ENCODE data around the gene SLC36A2.

SLC36A2 gene

DNA sequence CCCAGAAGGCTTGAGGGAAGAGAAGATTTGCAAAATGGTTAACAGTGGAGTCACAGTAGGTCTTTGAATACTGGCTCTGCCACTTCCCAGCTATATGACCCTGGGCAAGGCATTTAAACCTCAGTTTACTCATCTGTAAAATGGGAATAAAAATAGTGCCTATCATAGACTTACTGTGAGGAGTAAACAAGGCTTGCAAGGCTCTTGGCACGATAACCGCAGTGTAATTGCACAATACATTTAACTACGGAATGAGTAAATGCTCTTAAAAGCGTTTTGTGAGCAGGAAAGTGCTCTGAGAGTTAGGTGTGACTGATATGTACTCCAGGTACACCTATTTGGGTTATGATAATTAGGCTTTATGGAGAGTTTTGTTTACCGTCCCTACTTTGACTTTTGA lies 52.2 kb downstream of the SLC36A2 start:
- Histone ChIP-seq H4K8ac (ENCODE audit: low read depth, low read length) (no peak overlapping the region), H3K4me3 (ENCODE audit: low read length) (no peak overlapping the region), H3K56ac (ENCODE audit: low read length) (no peak overlapping the region), H3K4me2 (ENCODE audit: low read length) (no peak overlapping the region), H2BK15ac (replicated peaks; ENCODE audit: low read depth) (no peak overlapping the region), H3K4me1 (ENCODE audit: control insufficient read depth, low read depth, low read length) (no peaks in the 10 kb centered on the region), H3K27ac (ENCODE audit: low read depth, low read length) (no peak overlapping the region), H2BK5ac (ENCODE audit: low read length) (no peak overlapping the region), H2BK120ac (ENCODE audit: low read depth, low read length) (no peak overlapping the region), H3K23ac (ENCODE audit: low read length) (no peak overlapping the region), H3K27me3 (ENCODE audit: insufficient read depth, low read length, poor library complexity) (no peaks in the 10 kb centered on the region), H3K9ac (ENCODE audit: low read length) (no peak overlapping the region), H3K79me2 (ENCODE audit: control insufficient read depth, insufficient read depth, low read length) (no peaks in the 10 kb centered on the region), H2AK5ac (ENCODE audit: low read length) (no peak overlapping the region), H3K36me3 (ENCODE audit: control insufficient read depth, insufficient read depth, low read length) (no peaks in the 10 kb centered on the region), H4K5ac (ENCODE audit: low read length) (no peak overlapping the region), H3K79me1 (ENCODE audit: low read length) (no peaks in the 10 kb centered on the region), H3K18ac (ENCODE audit: low read length) (no peak overlapping the region), H3K4ac (ENCODE audit: low read depth, low read length) (no peak overlapping the region)
- DNase-seq: no peak
- WGBS (ENCODE audit: extremely low coverage, insufficient coverage, low lambda C conversion rate): no CpG with 5 or more reads among the region's 5 CpGs

DNA sequence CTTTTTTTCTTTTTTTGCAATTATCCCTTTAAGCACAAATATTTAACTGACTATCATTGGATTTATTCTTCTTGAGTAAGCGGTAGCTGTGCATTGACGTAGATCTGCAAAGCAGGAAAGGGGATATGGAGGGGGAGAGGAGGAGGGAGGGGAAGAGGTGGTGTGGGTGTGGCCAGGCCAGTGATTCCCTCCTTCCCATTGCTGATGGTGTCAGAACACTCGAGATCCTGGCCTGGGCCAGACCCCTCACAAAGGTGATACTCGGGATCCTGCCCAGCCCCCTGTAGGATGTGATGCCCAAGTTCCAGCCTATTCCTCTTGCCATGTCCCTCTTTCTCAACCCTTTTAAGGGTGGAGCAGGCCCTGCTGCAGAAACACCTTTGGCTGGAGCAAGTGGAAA lies 53.7 kb downstream of the SLC36A2 start:
- no peaks in the 10 kb centered on the region for H3K79me1 ChIP-seq (ENCODE audit: low read length)
- H3K4me3 ChIP-seq (ENCODE audit: low read length): no peak overlapping the region
- no peaks in the 10 kb centered on the region for H3K4me1 ChIP-seq (ENCODE audit: control insufficient read depth, low read depth, low read length)
- no peak overlapping the region for H2AK5ac ChIP-seq (ENCODE audit: low read length)
- H3K9ac ChIP-seq (ENCODE audit: low read length): no peak overlapping the region
- no peak overlapping the region for H3K27ac ChIP-seq (ENCODE audit: low read depth, low read length)
- H2BK120ac ChIP-seq (ENCODE audit: low read depth, low read length): no peak overlapping the region
- no peak overlapping the region for H2BK5ac ChIP-seq (ENCODE audit: low read length)
- H3K56ac ChIP-seq (ENCODE audit: low read length): no peak overlapping the region
- no peak overlapping the region for H3K4me2 ChIP-seq (ENCODE audit: low read length)
- no peak overlapping the region for H2BK15ac ChIP-seq (replicated peaks; ENCODE audit: low read depth)
- no peak overlapping the region for H4K5ac ChIP-seq (ENCODE audit: low read length)
- no peak for DNase-seq
- no peaks in the 10 kb centered on the region for H3K79me2 ChIP-seq (ENCODE audit: control insufficient read depth, insufficient read depth, low read length)
- no peak overlapping the region for H4K8ac ChIP-seq (ENCODE audit: low read depth, low read length)
- no peaks in the 10 kb centered on the region for H3K27me3 ChIP-seq (ENCODE audit: insufficient read depth, low read length, poor library complexity)
- H3K36me3 ChIP-seq (ENCODE audit: control insufficient read depth, insufficient read depth, low read length): no peaks in the 10 kb centered on the region
- H3K23ac ChIP-seq (ENCODE audit: low read length): no peak overlapping the region
- no CpG with 5 or more reads among the region's 4 CpGs for WGBS (ENCODE audit: extremely low coverage, insufficient coverage, low lambda C conversion rate)
- no peak overlapping the region for H3K18ac ChIP-seq (ENCODE audit: low read length)
- no peak overlapping the region for H3K4ac ChIP-seq (ENCODE audit: low read depth, low read length)

DNA sequence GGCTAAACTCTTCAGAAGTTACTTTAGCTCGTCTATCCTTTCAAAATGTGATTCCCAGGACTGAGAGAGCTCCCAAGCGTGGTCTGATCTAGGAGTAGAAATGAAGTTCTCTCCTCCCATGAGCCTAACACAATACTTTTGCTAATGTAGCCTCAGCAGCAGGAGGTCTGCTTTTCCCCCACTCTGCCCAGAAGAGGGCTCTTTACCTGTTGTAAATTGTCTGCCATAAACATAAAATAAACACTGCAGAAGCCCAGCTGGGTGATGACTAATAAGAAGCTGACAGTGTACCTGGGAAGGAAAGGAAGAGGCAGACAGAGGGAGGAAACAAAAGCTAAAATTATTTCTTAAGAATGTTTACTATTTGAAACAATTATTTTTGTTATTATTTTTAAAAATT lies 59.2 kb downstream of the SLC36A2 start:
- WGBS (ENCODE audit: extremely low coverage, insufficient coverage, low lambda C conversion rate): no CpG with 5 or more reads among the region's 2 CpGs
- Histone ChIP-seq H2AK5ac (ENCODE audit: low read length) (no peak overlapping the region), H3K79me1 (ENCODE audit: low read length) (no peaks in the 10 kb centered on the region), H2BK15ac (replicated peaks; ENCODE audit: low read depth) (no peak overlapping the region), H3K27ac (ENCODE audit: low read depth, low read length) (no peak overlapping the region), H3K56ac (ENCODE audit: low read length) (no peak overlapping the region), H4K5ac (ENCODE audit: low read length) (no peak overlapping the region), H3K4me2 (ENCODE audit: low read length) (no peak overlapping the region), H3K4me1 (ENCODE audit: control insufficient read depth, low read depth, low read length) (no peaks in the 10 kb centered on the region), H3K23ac (ENCODE audit: low read length) (no peak overlapping the region), H3K4me3 (ENCODE audit: low read length) (no peak overlapping the region), H3K27me3 (ENCODE audit: insufficient read depth, low read length, poor library complexity) (no peaks in the 10 kb centered on the region), H3K36me3 (ENCODE audit: control insufficient read depth, insufficient read depth, low read length) (no peaks in the 10 kb centered on the region), H3K79me2 (ENCODE audit: control insufficient read depth, insufficient read depth, low read length) (no peaks in the 10 kb centered on the region), H2BK5ac (ENCODE audit: low read length) (no peak overlapping the region), H3K4ac (ENCODE audit: low read depth, low read length) (no peak overlapping the region), H3K9ac (ENCODE audit: low read length) (no peak overlapping the region), H4K8ac (ENCODE audit: low read depth, low read length) (no peak overlapping the region), H3K18ac (ENCODE audit: low read length) (no peak overlapping the region), H2BK120ac (ENCODE audit: low read depth, low read length) (no peak overlapping the region)
- peak; percentile 62 for DNase-seq

DNA sequence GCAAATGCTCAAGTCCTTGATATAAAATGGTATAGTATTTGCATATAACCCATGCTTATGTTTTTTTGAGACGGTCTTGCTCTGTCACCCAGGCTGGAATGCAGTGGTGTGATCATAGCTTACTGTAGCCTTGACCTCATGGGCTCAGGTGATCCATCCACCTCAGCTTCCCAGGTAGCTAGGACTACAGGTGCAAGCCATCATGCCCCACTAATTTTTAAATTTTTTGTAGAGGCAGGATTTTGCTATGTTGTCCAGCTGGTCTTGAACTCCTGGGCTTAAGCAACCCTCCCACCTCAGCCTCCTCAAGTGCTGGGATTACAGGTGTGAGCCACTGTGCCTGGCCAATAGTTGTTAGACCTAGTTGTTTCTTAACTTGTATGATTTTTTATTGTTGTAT lies 61.1 kb downstream of the SLC36A2 start:
- no peak overlapping the region for H3K4ac ChIP-seq (ENCODE audit: low read depth, low read length)
- H3K56ac ChIP-seq (ENCODE audit: low read length): no peak overlapping the region
- H3K79me2 ChIP-seq (ENCODE audit: control insufficient read depth, insufficient read depth, low read length): no peaks in the 10 kb centered on the region
- no peak overlapping the region for H3K9ac ChIP-seq (ENCODE audit: low read length)
- H3K4me1 ChIP-seq (ENCODE audit: control insufficient read depth, low read depth, low read length): no peaks in the 10 kb centered on the region
- H2BK15ac ChIP-seq (replicated peaks; ENCODE audit: low read depth): no peak overlapping the region
- H2AK5ac ChIP-seq (ENCODE audit: low read length): no peak overlapping the region
- no CpG with 5 or more reads among the region's 1 CpG for WGBS (ENCODE audit: extremely low coverage, insufficient coverage, low lambda C conversion rate)
- H2BK5ac ChIP-seq (ENCODE audit: low read length): no peak overlapping the region
- no peak overlapping the region for H3K4me3 ChIP-seq (ENCODE audit: low read length)
- no peaks in the 10 kb centered on the region for H3K36me3 ChIP-seq (ENCODE audit: control insufficient read depth, insufficient read depth, low read length)
- no peak overlapping the region for H2BK120ac ChIP-seq (ENCODE audit: low read depth, low read length)
- no peak overlapping the region for H3K27ac ChIP-seq (ENCODE audit: low read depth, low read length)
- H3K18ac ChIP-seq (ENCODE audit: low read length): no peak overlapping the region
- no peak overlapping the region for H3K4me2 ChIP-seq (ENCODE audit: low read length)
- no peak overlapping the region for H3K23ac ChIP-seq (ENCODE audit: low read length)
- H3K27me3 ChIP-seq (ENCODE audit: insufficient read depth, low read length, poor library complexity): no peaks in the 10 kb centered on the region
- no peak overlapping the region for H4K8ac ChIP-seq (ENCODE audit: low read depth, low read length)
- no peak for DNase-seq
- no peaks in the 10 kb centered on the region for H3K79me1 ChIP-seq (ENCODE audit: low read length)
- H4K5ac ChIP-seq (ENCODE audit: low read length): no peak overlapping the region

DNA sequence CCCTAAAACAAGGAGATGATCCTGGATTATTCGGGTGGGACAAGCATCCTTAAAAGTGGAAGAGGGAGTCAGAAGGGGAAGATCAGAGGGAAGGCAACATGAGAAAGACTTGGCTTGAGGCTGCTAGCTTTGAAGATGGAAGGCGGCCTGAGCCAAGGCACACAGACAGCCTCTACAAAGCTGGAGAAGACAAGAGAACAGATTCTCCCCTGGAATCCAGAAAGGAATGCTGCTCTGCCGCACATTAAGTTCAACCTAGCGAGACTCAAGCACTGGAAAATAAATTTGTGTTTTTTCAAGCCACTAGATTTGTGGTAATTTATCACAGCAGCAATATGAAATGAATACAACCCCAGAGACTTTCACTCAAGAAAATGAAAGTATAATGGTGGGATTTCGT lies 61.7 kb downstream of the SLC36A2 start:
- Histone ChIP-seq H3K27ac (ENCODE audit: low read depth, low read length) (no peak overlapping the region), H2BK5ac (ENCODE audit: low read length) (no peak overlapping the region), H3K23ac (ENCODE audit: low read length) (no peak overlapping the region), H4K8ac (ENCODE audit: low read depth, low read length) (no peak overlapping the region), H3K9ac (ENCODE audit: low read length) (no peak overlapping the region), H2BK120ac (ENCODE audit: low read depth, low read length) (no peak overlapping the region), H3K79me1 (ENCODE audit: low read length) (no peaks in the 10 kb centered on the region), H3K56ac (ENCODE audit: low read length) (no peak overlapping the region), H3K18ac (ENCODE audit: low read length) (no peak overlapping the region), H3K4me3 (ENCODE audit: low read length) (no peak overlapping the region), H3K36me3 (ENCODE audit: control insufficient read depth, insufficient read depth, low read length) (no peaks in the 10 kb centered on the region), H3K79me2 (ENCODE audit: control insufficient read depth, insufficient read depth, low read length) (no peaks in the 10 kb centered on the region), H3K4ac (ENCODE audit: low read depth, low read length) (no peak overlapping the region), H3K4me1 (ENCODE audit: control insufficient read depth, low read depth, low read length) (no peaks in the 10 kb centered on the region), H3K27me3 (ENCODE audit: insufficient read depth, low read length, poor library complexity) (no peaks in the 10 kb centered on the region), H4K5ac (ENCODE audit: low read length) (no peak overlapping the region), H3K4me2 (ENCODE audit: low read length) (no peak overlapping the region), H2AK5ac (ENCODE audit: low read length) (no peak overlapping the region), H2BK15ac (replicated peaks; ENCODE audit: low read depth) (no peak overlapping the region)
- DNase-seq: no peak
- WGBS (ENCODE audit: extremely low coverage, insufficient coverage, low lambda C conversion rate): no CpG with 5 or more reads among the region's 5 CpGs

DNA sequence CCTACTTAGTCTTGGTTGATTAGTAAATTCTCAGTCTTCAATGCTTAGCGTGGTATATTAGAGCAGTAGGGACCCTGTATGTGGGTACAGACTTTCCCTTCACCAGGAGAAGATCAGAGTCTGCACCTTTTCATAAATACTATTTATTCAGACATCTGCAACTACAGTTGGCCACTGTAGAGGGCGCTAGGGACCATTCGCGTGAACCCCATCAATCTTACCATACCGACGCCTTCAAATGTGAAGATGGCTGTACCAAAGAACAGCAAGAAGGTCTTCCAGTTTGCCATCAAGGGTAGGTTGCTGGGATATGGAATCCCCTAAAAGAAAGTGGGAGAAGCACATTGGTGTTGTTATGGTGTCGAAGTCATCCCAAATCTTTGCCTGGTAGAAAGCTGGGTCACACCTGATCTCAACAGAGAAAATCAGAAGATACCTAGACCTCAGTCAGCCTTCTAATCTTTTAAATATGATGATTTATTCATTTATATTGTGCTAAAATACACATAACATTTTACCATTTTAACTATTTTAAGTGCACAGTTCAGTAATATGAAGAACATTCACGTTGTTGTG lies 62.9 kb downstream of the SLC36A2 start:
- Histone ChIP-seq H3K56ac (ENCODE audit: low read length) (no peak overlapping the region), H3K18ac (ENCODE audit: low read length) (no peak overlapping the region), H3K79me2 (ENCODE audit: control insufficient read depth, insufficient read depth, low read length) (no peaks in the 10 kb centered on the region), H3K4me2 (ENCODE audit: low read length) (no peak overlapping the region), H3K79me1 (ENCODE audit: low read length) (no peaks in the 10 kb centered on the region), H2AK5ac (ENCODE audit: low read length) (no peak overlapping the region), H2BK15ac (replicated peaks; ENCODE audit: low read depth) (no peak overlapping the region), H3K4me1 (ENCODE audit: control insufficient read depth, low read depth, low read length) (no peaks in the 10 kb centered on the region), H2BK5ac (ENCODE audit: low read length) (no peak overlapping the region), H4K8ac (ENCODE audit: low read depth, low read length) (no peak overlapping the region), H3K4me3 (ENCODE audit: low read length) (no peak overlapping the region), H3K4ac (ENCODE audit: low read depth, low read length) (no peak overlapping the region), H2BK120ac (ENCODE audit: low read depth, low read length) (no peak overlapping the region), H3K27ac (ENCODE audit: low read depth, low read length) (no peak overlapping the region), H4K5ac (ENCODE audit: low read length) (no peak overlapping the region), H3K23ac (ENCODE audit: low read length) (no peak overlapping the region), H3K9ac (ENCODE audit: low read length) (no peak overlapping the region), H3K36me3 (ENCODE audit: control insufficient read depth, insufficient read depth, low read length) (no peaks in the 10 kb centered on the region), H3K27me3 (ENCODE audit: insufficient read depth, low read length, poor library complexity) (no peaks in the 10 kb centered on the region)
- WGBS (ENCODE audit: extremely low coverage, insufficient coverage, low lambda C conversion rate): no CpG with 5 or more reads among the region's 8 CpGs
- DNase-seq: peak; percentile 37

All from mesendoderm (in vitro differentiated cells).